ENCODE measurements around the gene GRM7.

GRM7 gene

GRCh38 chr3:7249493-7250076, 388.7 kb downstream of the GRM7 start:
- no peak for DNase-seq

GRCh38 chr3:7254251-7254650, 393.3 kb downstream of the GRM7 start:
- DNase-seq: no peak

GRCh38 chr3:7260975-7261374, 400.1 kb downstream of the GRM7 start:
- no peak for DNase-seq

GRCh38 chr3:7263347-7264195, 402.7 kb downstream of the GRM7 start:
- no peak for DNase-seq

- no peak for DNase-seq
These were observed 403.2 kb downstream of the GRM7 start for GRCh38 chr3:7264196-7264526.

GRCh38 chr3:7265736-7266135, 404.8 kb downstream of the GRM7 start:
- DNase-seq: no peak

GRCh38 chr3:7266551-7266950, 405.6 kb downstream of the GRM7 start:
- no peak for DNase-seq

GRCh38 chr3:7270731-7271130, 409.8 kb downstream of the GRM7 start:
- no peak for DNase-seq

- no peak for DNase-seq
These were observed 410.7 kb downstream of the GRM7 start for GRCh38 chr3:7271631-7272030.

- DNase-seq: no peak
These were observed 411.3 kb downstream of the GRM7 start for GRCh38 chr3:7272203-7272602.

GRCh38 chr3:7275396-7275795, 414.5 kb downstream of the GRM7 start:
- no peak for DNase-seq

- DNase-seq: no peak
These were observed 419.4 kb downstream of the GRM7 start for GRCh38 chr3:7280318-7280717.

- no peak for DNase-seq
These were observed 422.1 kb downstream of the GRM7 start for GRCh38 chr3:7282988-7283387.

GRCh38 chr3:7285505-7285904, 424.6 kb downstream of the GRM7 start:
- no peak for DNase-seq

GRCh38 chr3:7288133-7288532, 427.2 kb downstream of the GRM7 start:
- no peak for DNase-seq

GRCh38 chr3:7289121-7289520, 428.2 kb downstream of the GRM7 start:
- DNase-seq: no peak

- no peak for DNase-seq
These were observed 429.3 kb downstream of the GRM7 start for GRCh38 chr3:7290077-7290825.

GRCh38 chr3:7292362-7292761, 431.4 kb downstream of the GRM7 start:
- no peak for DNase-seq

- DNase-seq: no peak
These were observed 432.4 kb downstream of the GRM7 start for GRCh38 chr3:7293286-7293685.

GRCh38 chr3:7305561-7305960, 444.6 kb downstream of the GRM7 start:
- no peak for DNase-seq

GRCh38 chr3:7306901-7307300, 446.0 kb downstream of the GRM7 start:
- no peak for DNase-seq

- no peak for DNase-seq
These were observed 446.5 kb downstream of the GRM7 start for GRCh38 chr3:7307410-7307809.

- no peak for DNase-seq
These were observed 448.8 kb downstream of the GRM7 start for GRCh38 chr3:7309641-7310102.

GRCh38 chr3:7315037-7315436, 454.1 kb downstream of the GRM7 start:
- no peak for DNase-seq
